NCI-H1092 (cell line): ENCODE measurements around the gene CRYBG1.
"Not testable (repeated sequence)": the region's sequence is repeated elsewhere in the genome, so short reads cannot be mapped to it uniquely, and the experiment has no call there.

Experiments used
- DNase-seq: peaks from one replicate; lab custom pipeline; 2025; lab: John Stamatoyannopoulos, UW

CRYBG1 gene

GRCh38 chr6:106556368-106556960 lies 195.9 kb downstream of the CRYBG1 start:
- DNase-seq = no peak

GRCh38 chr6:106557837-106558236 lies 197.3 kb downstream of the CRYBG1 start:
- DNase-seq = no peak

GRCh38 chr6:106558364-106558763 lies 197.8 kb downstream of the CRYBG1 start:
- DNase-seq = no peak

- not testable (repeated sequence) for DNase-seq
These were observed 199.1 kb downstream of the CRYBG1 start for GRCh38 chr6:106559659-106560058.

GRCh38 chr6:106560996-106561685 lies 200.6 kb downstream of the CRYBG1 start:
- DNase-seq = no peak

GRCh38 chr6:106561686-106562405 lies 201.3 kb downstream of the CRYBG1 start:
- DNase-seq = no peak

- DNase-seq = no peak
These were observed 203.1 kb downstream of the CRYBG1 start for GRCh38 chr6:106563614-106564013.

GRCh38 chr6:106564476-106564875 lies 204.0 kb downstream of the CRYBG1 start:
- no peak for DNase-seq

- no peak for DNase-seq
These were observed 208.0 kb downstream of the CRYBG1 start for GRCh38 chr6:106568530-106568929.

- DNase-seq = no peak
These were observed 208.9 kb downstream of the CRYBG1 start for GRCh38 chr6:106569428-106569827.

- DNase-seq = no peak
These were observed 211.9 kb downstream of the CRYBG1 start for GRCh38 chr6:106572436-106572835.

GRCh38 chr6:106572875-106573585 lies 212.5 kb downstream of the CRYBG1 start:
- DNase-seq = no peak

GRCh38 chr6:106574741-106575458 lies 214.4 kb downstream of the CRYBG1 start:
- no peak for DNase-seq

- DNase-seq = no peak
These were observed 218.8 kb downstream of the CRYBG1 start for GRCh38 chr6:106579281-106579680.

GRCh38 chr6:106581468-106581867 lies 221.0 kb downstream of the CRYBG1 start:
- DNase-seq = no peak

GRCh38 chr6:106586815-106587415 lies 226.4 kb downstream of the CRYBG1 start:
- DNase-seq = no peak

- not testable (repeated sequence) for DNase-seq
These were observed 228.4 kb downstream of the CRYBG1 start for GRCh38 chr6:106588937-106589336.

GRCh38 chr6:106591111-106591825 lies 230.8 kb downstream of the CRYBG1 start:
- DNase-seq = no peak

- no peak for DNase-seq
These were observed 238.9 kb downstream of the CRYBG1 start for GRCh38 chr6:106599440-106599839.

- no peak for DNase-seq
These were observed 239.8 kb downstream of the CRYBG1 start for GRCh38 chr6:106600329-106600728.
